Fibroblast of lung (primary cell): ENCODE results near the gene SPPL2C. TPM values are rescaled to one million over a fixed set of nuclear protein-coding genes. Genes with fewer than 3 reads are reported as not detected.

Source experiments
- DNase-seq, 2 donors: peaks; one replicate each; pipeline versions ENCODE4 v3.0.0 to v3.0.0-alpha.2; 2010; ENCODE audit warnings: low read depth in 2 of 2
- H2AFZ ChIP-seq: 2 replicates; pipeline ENCODE4 v1.5.1; 2012; ENCODE audit warnings: low read length, control low read depth, inconsistent platforms
- H3K27ac ChIP-seq: 2 replicates; pipeline ENCODE4 v1.5.1; 2011; ENCODE audit warnings: low read length, control low read depth; ENCODE audit not compliant: insufficient read depth
- H3K27me3 ChIP-seq: 2 replicates; pipeline ENCODE4 v1.5.1; 2011; ENCODE audit warnings: mild to moderate bottlenecking, low read length; ENCODE audit not compliant: control insufficient read depth, insufficient read depth
- H3K36me3 ChIP-seq: 2 replicates; pipeline ENCODE4 v1.5.1; 2011; ENCODE audit warnings: low read length; ENCODE audit not compliant: control insufficient read depth, insufficient read depth
- H3K4me1 ChIP-seq: 2 replicates; pipeline ENCODE4 v1.5.1; 2011; ENCODE audit warnings: low read length; ENCODE audit not compliant: control insufficient read depth, insufficient read depth; ENCODE audit errors: extremely low read depth
- H3K4me2 ChIP-seq: 2 replicates; pipeline ENCODE4 v1.5.1; 2011; ENCODE audit warnings: low read length, control low read depth; ENCODE audit not compliant: insufficient read depth; ENCODE audit errors: extremely low read depth
- H3K4me3 ChIP-seq, 4 experiments: fragments of 200-600 bp in 1 of 4; sonication (generic) in 1 of 4; replicated peaks in 1 of 4; 2 replicates each; pipeline ENCODE4 v1.5.1; 2011 to 2016; ENCODE audit warnings: low read length in 4 of 4, low read depth in 3 of 4, mild to moderate bottlenecking in 3 of 4, control low read depth in 2 of 4, inconsistent platforms in 1 of 4, mixed read lengths in 1 of 4; ENCODE audit not compliant: insufficient read depth in 1 of 4; ENCODE audit errors: control extremely low read depth in 1 of 4
- H3K79me2 ChIP-seq: 2 replicates; pipeline ENCODE4 v1.5.1; 2012; ENCODE audit warnings: mild to moderate bottlenecking, low read length, inconsistent platforms; ENCODE audit not compliant: control insufficient read depth, insufficient read depth
- H3K9ac ChIP-seq: 2 replicates; pipeline ENCODE4 v1.5.1; 2011; ENCODE audit warnings: mild to moderate bottlenecking, low read length, control low read depth; ENCODE audit not compliant: insufficient read depth
- H3K9me3 ChIP-seq: 2 replicates; pipeline ENCODE4 v1.5.1; 2012; ENCODE audit warnings: low read depth, low read length; ENCODE audit not compliant: control insufficient read depth, insufficient read depth
- H4K20me1 ChIP-seq: 2 replicates; pipeline ENCODE4 v1.5.1; 2011; ENCODE audit warnings: low read length; ENCODE audit not compliant: control insufficient read depth, insufficient read depth; ENCODE audit errors: extremely low read depth
- CTCF ChIP-seq, 2 donors: IDR thresholded peaks in 1 of 2; conservative IDR thresholded peaks in 1 of 2; 1 replicate in 1 of 2; 2 replicates in 1 of 2; pipeline ENCODE4 v1.5.1; 2011 to 2012; ENCODE audit warnings: low read length in 2 of 2, control low read depth in 1 of 2, inconsistent platforms in 1 of 2, low read depth in 1 of 2, mild to moderate bottlenecking in 1 of 2
- EZH2 ChIP-seq: IDR thresholded peaks from 2 replicates; pipeline ENCODE4 v1.5.1; 2012; ENCODE audit warnings: low read length, control low read depth, mild to moderate bottlenecking; ENCODE audit errors: missing control alignments
- polyA plus RNA-seq, 2 donors: library from polyadenylated mRNA; depleted of rRNA in 1 of 2; stranded (reverse) in 1 of 2; unstranded in 1 of 2; fragments of >200 nt; gene quantifications; 2 replicates each; pipeline ENCODE4 v1.2.1, GENCODE V29; 2011 to 2012; ENCODE audit warnings: missing spikeins in 1 of 2
- total RNA-seq: library from RNA; depleted of rRNA; stranded (reverse); fragments of >200 nt; gene quantifications from 2 replicates; pipeline ENCODE4 v1.2.1, GENCODE V29; 2014

Gene SPPL2C
- total and polyA plus RNA-seq, 2 donors (not counting 1 experiment from before 2014, with no cell fraction given): not detected

GRCh38 chr17:45876539-45876938 lies 31.9 kb downstream of the SPPL2C start:
- no peaks in the 10 kb centered on the region for H4K20me1 ChIP-seq
- H3K27me3 ChIP-seq: peaks cover 8% of the 10 kb centered on the region
- H3K4me2 ChIP-seq: no peak overlapping the region
- H3K27ac ChIP-seq: no peak overlapping the region
- no peaks in the 10 kb centered on the region for H3K79me2 ChIP-seq
- TF ChIP-seq CTCF (conservative IDR thresholded peaks at IDR 0.05 in 1 of 2, IDR thresholded peaks at IDR 0.05 in 1 of 2; ENCODE audit: low read depth in 1 of 2, low read length in 2 of 2): no peak
- TF ChIP-seq EZH2: no peak
- H3K36me3 ChIP-seq: no peaks in the 10 kb centered on the region
- H3K4me1 ChIP-seq: no peaks in the 10 kb centered on the region
- no peak overlapping the region for H2AFZ ChIP-seq
- no peak for DNase-seq
- H3K4me3 ChIP-seq: no peak overlapping the region
- H3K9me3 ChIP-seq: no peaks in the 10 kb centered on the region
- H3K9ac ChIP-seq: no peak overlapping the region

- DNase-seq: no peak
- Histone ChIP-seq H3K4me3 (no peak overlapping the region), H3K27ac (no peak overlapping the region), H3K79me2 (no peaks in the 10 kb centered on the region), H3K36me3 (no peaks in the 10 kb centered on the region), H4K20me1 (no peaks in the 10 kb centered on the region), H3K27me3 (peaks cover 8% of the 10 kb centered on the region), H3K9ac (no peak overlapping the region), H3K4me1 (no peaks in the 10 kb centered on the region), H3K9me3 (no peaks in the 10 kb centered on the region), H3K4me2 (no peak overlapping the region), H2AFZ (no peak overlapping the region)
- TF ChIP-seq CTCF (conservative IDR thresholded peaks at IDR 0.05 in 1 of 2, IDR thresholded peaks at IDR 0.05 in 1 of 2; ENCODE audit: low read depth in 1 of 2, low read length in 2 of 2) (no peak), EZH2 (no peak)
Measured at GRCh38 chr17:45877467-45877866, 32.8 kb downstream of the SPPL2C start.

GRCh38 chr17:45883063-45883462 lies 38.4 kb downstream of the SPPL2C start:
- Histone ChIP-seq H2AFZ (no peak overlapping the region), H3K79me2 (no peaks in the 10 kb centered on the region), H3K36me3 (no peaks in the 10 kb centered on the region), H3K9ac (no peak overlapping the region), H3K27me3 (no peaks in the 10 kb centered on the region), H3K4me3 (no peak overlapping the region), H3K4me1 (no peaks in the 10 kb centered on the region), H3K9me3 (no peaks in the 10 kb centered on the region), H3K27ac (no peak overlapping the region), H4K20me1 (no peaks in the 10 kb centered on the region), H3K4me2 (no peak overlapping the region)
- TF ChIP-seq CTCF (conservative IDR thresholded peaks at IDR 0.05 in 1 of 2, IDR thresholded peaks at IDR 0.05 in 1 of 2; ENCODE audit: low read depth in 1 of 2, low read length in 2 of 2): no peak
- TF ChIP-seq EZH2: no peak
- no peak for DNase-seq
